ENCODE results near the gene METTL9. TPM values are rescaled to one million over a fixed set of nuclear protein-coding genes. Genes with fewer than 3 reads are reported as not detected.

METTL9 gene
- total RNA-seq, 1 donor from 2014 or later = 175 TPM

DNA sequence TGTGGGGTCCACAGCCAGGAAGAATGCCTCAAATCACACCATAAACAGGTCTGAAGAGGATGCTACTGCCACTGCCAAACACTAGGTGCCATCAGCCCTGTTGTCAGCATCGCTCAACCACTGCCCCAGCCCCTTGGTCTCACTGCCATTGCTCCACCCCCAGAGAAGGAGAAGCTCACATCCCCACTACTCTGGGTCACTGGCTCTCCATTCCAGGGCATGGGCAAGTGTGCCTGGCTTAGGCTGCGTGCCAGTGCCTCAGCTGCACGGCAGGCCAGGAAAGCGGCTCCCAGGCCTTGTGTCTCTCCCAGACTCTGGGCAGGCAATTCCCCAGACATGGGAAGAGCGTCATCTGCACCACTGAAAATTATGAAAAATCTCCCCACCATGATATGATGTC lies 54.2 kb downstream of the METTL9 start:
- Mint-ChIP-seq H3K36me3 (ENCODE audit: low read depth) (peaks cover 7% of the 10 kb centered on the region), H3K4me1 (peaks cover 10% of the 10 kb centered on the region), H3K9me3 (no peaks in the 10 kb centered on the region), H3K27me3 (ENCODE audit: low read depth) (no peaks in the 10 kb centered on the region), H3K27ac (ENCODE audit: unreplicated experiment) (peak overlapping the region; percentile 93), H3K4me3 (no peak overlapping the region)
- no peak for DNase-seq (ENCODE audit: low read depth, low spot score)
- TF ChIP-seq, protein P1, sequence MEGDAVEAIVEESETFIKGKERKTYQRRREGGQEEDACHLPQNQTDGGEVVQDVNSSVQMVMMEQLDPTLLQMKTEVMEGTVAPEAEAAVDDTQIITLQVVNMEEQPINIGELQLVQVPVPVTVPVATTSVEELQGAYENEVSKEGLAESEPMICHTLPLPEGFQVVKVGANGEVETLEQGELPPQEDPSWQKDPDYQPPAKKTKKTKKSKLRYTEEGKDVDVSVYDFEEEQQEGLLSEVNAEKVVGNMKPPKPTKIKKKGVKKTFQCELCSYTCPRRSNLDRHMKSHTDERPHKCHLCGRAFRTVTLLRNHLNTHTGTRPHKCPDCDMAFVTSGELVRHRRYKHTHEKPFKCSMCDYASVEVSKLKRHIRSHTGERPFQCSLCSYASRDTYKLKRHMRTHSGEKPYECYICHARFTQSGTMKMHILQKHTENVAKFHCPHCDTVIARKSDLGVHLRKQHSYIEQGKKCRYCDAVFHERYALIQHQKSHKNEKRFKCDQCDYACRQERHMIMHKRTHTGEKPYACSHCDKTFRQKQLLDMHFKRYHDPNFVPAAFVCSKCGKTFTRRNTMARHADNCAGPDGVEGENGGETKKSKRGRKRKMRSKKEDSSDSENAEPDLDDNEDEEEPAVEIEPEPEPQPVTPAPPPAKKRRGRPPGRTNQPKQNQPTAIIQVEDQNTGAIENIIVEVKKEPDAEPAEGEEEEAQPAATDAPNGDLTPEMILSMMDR (conservative IDR thresholded peaks at IDR 0.05) = no peak

DNA sequence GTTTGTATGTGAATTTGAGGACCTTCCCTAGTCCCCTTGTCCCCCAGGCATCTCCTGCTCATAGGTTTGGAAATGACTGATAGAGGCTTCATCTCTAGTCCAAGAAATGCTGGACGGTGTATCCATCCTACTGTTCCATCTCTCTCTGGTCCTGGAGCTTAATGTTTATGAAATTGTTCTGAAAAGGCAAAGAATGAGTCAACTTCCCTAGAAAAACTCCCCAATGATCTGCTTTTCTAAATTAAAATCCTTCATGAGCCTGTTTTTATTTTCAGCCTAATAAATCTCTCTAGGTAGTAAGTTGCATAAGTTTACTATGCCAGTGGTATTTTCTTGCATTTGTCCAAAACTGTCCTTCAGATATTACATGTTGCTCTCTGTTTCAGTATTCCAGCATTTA lies 55.1 kb downstream of the METTL9 start:
- Mint-ChIP-seq H3K9me3 (no peaks in the 10 kb centered on the region), H3K36me3 (ENCODE audit: low read depth) (peaks cover 7% of the 10 kb centered on the region), H3K27ac (ENCODE audit: unreplicated experiment) (no peak overlapping the region), H3K27me3 (ENCODE audit: low read depth) (no peaks in the 10 kb centered on the region), H3K4me1 (peaks cover 10% of the 10 kb centered on the region), H3K4me3 (no peak overlapping the region)
- TF ChIP-seq, protein P1 (conservative IDR thresholded peaks at IDR 0.05) = no peak
- no peak for DNase-seq (ENCODE audit: low read depth, low spot score)

DNA sequence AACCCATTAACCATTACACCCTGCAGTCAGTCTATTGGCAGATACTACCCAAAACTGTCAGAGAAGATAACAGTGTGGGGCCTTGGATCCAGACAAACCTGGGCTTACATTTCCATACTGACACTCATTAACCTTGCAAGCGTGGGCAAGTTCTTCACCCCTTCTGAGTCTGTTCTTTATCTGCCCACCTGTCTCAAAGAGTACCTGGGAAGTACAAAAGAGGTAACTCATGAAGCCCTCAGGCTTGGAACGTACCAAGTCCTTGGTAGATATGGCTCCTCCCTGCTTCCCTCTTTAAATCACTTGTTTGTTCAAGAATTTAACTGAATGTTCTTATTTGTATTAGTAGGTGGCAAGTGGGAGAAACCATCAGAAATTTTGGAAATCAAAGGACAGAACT lies 55.5 kb downstream of the METTL9 start:
- H3K9me3 Mint-ChIP-seq = no peaks in the 10 kb centered on the region
- H3K27me3 Mint-ChIP-seq (ENCODE audit: low read depth) = no peaks in the 10 kb centered on the region
- TF ChIP-seq, protein P1 (conservative IDR thresholded peaks at IDR 0.05) = no peak
- no peak overlapping the region for H3K4me3 Mint-ChIP-seq
- DNase-seq (ENCODE audit: low read depth, low spot score) = no peak
- H3K4me1 Mint-ChIP-seq = peaks cover 10% of the 10 kb centered on the region
- no peak overlapping the region for H3K27ac Mint-ChIP-seq (ENCODE audit: unreplicated experiment)
- H3K36me3 Mint-ChIP-seq (ENCODE audit: low read depth) = peaks cover 7% of the 10 kb centered on the region

DNA sequence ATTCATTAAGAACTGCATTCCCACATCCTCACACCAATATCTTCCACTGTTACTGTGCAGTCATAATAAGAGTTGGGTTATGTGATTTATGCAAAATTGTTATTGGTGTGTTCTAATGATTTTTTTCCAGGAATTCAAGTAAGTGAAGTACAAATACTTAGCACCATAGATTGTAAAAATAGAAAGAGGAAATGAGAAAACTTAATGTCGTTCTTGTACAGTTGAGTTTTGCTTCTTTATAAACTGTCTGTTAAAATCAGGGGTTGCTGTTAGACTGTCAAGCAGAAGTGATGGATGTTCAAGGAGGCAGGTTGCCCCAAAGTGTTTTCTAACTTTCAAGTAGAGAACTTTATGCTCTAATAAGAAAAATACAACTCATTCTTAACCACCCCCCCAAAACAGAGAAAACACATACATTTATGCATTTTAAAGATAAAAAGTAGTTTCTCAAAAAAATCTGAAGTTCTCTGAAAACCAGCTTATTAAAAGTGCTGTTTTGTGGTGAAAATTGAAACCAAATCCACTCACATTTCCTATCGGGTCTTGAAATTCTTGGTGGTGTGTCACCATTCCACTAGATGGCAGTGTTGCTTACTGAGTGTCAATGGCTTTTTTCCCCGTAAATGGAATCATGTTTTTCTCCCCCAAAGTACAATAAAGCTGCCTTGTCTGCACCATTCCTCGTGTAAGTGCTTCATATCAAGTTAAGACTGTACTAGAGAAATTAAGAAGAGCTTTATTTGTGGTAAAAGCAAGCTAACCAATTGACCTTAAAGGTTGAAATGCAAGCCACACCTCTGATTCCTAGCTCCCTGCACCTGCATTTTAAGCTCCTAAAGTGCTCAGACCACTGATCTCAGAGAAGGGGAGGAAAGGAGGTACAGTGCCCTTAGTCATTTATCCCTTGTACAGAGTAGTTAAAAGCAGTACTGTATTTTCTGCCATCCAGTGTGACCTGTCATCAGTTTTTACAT lies 57.7 kb downstream of the METTL9 start:
- no peak overlapping the region for H3K4me3 Mint-ChIP-seq
- peak; percentile 36 for DNase-seq (ENCODE audit: low read depth, low spot score)
- H3K4me1 Mint-ChIP-seq = peaks cover 14% of the 10 kb centered on the region
- H3K27me3 Mint-ChIP-seq (ENCODE audit: low read depth) = no peaks in the 10 kb centered on the region
- TF ChIP-seq, protein P1 (conservative IDR thresholded peaks at IDR 0.05) = peak; percentile 90
- H3K36me3 Mint-ChIP-seq (ENCODE audit: low read depth) = peaks cover 11% of the 10 kb centered on the region
- H3K9me3 Mint-ChIP-seq = no peaks in the 10 kb centered on the region
- H3K27ac Mint-ChIP-seq (ENCODE audit: unreplicated experiment) = no peak overlapping the region

DNA sequence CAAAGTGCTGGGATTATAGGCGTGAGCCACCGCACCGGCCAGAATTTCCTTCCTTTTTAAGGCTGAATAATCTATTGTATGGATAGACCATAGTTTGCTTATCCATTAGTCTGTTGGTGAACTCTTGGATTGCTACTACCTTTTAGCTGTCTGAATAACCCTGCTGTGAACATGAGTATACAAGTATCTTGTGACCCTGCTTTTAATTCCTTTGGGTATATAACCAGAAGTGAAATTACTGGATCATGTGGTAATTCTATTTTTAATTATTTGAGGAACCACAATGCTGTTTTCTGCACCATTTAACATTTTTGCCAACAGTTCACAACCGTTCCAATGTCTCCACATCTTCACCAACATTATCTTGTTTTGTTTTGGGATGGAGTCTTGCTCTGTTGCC lies 59.7 kb downstream of the METTL9 start:
- H3K4me1 Mint-ChIP-seq = peaks cover 14% of the 10 kb centered on the region
- peaks cover 7% of the 10 kb centered on the region for H3K36me3 Mint-ChIP-seq (ENCODE audit: low read depth)
- TF ChIP-seq, protein P1 (conservative IDR thresholded peaks at IDR 0.05) = no peak
- DNase-seq (ENCODE audit: low read depth, low spot score) = no peak
- H3K27ac Mint-ChIP-seq (ENCODE audit: unreplicated experiment) = no peak overlapping the region
- no peak overlapping the region for H3K4me3 Mint-ChIP-seq
- H3K9me3 Mint-ChIP-seq = no peaks in the 10 kb centered on the region
- H3K27me3 Mint-ChIP-seq (ENCODE audit: low read depth) = peaks cover 7% of the 10 kb centered on the region
